ENCODE data around the gene ARHGEF25.

DNA sequence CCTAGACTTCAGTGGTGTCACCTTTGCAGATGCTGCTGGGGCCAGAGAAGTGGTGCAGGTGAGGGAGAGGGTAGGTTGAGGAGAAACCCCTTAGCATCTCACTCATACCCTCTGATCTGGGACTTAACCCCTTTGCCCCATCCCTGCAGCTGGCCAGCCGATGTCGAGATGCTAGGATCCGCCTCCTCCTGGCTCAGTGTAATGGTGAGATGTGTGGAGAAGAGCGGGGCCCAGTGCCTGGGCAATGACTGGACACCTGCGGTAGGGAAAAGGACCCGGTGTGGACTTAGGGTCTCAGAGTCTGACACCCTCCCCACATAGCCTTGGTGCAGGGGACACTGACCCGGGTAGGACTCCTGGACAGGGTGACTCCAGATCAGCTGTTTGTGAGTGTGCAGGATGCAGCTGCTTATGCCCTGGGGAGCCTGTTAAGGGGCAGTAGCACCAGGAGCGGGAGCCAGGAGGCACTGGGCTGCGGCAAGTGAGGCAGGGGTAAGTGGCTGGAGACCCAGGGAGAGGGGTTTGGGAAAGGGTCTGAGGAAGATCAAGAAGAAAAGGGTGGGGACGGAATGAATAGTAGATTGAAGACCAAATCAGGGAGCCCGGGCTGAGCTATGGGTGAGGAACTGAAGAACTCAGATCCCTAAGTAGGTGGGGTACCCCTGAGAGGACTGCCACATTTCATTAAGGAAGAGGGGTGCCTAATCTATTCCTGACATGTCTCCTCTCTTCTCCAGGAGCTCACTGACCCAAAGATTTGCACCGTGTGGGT is 14.2 kb downstream of the ARHGEF25 start:
- TF ChIP-seq, protein P1, sequence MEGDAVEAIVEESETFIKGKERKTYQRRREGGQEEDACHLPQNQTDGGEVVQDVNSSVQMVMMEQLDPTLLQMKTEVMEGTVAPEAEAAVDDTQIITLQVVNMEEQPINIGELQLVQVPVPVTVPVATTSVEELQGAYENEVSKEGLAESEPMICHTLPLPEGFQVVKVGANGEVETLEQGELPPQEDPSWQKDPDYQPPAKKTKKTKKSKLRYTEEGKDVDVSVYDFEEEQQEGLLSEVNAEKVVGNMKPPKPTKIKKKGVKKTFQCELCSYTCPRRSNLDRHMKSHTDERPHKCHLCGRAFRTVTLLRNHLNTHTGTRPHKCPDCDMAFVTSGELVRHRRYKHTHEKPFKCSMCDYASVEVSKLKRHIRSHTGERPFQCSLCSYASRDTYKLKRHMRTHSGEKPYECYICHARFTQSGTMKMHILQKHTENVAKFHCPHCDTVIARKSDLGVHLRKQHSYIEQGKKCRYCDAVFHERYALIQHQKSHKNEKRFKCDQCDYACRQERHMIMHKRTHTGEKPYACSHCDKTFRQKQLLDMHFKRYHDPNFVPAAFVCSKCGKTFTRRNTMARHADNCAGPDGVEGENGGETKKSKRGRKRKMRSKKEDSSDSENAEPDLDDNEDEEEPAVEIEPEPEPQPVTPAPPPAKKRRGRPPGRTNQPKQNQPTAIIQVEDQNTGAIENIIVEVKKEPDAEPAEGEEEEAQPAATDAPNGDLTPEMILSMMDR (IDR thresholded peaks at IDR 0.05), result no peak
- no peak for TF ChIP-seq POLR2A (IDR thresholded peaks at IDR 0.05)
